ENCODE results near the gene PRDX5.

Gene PRDX5

DNA sequence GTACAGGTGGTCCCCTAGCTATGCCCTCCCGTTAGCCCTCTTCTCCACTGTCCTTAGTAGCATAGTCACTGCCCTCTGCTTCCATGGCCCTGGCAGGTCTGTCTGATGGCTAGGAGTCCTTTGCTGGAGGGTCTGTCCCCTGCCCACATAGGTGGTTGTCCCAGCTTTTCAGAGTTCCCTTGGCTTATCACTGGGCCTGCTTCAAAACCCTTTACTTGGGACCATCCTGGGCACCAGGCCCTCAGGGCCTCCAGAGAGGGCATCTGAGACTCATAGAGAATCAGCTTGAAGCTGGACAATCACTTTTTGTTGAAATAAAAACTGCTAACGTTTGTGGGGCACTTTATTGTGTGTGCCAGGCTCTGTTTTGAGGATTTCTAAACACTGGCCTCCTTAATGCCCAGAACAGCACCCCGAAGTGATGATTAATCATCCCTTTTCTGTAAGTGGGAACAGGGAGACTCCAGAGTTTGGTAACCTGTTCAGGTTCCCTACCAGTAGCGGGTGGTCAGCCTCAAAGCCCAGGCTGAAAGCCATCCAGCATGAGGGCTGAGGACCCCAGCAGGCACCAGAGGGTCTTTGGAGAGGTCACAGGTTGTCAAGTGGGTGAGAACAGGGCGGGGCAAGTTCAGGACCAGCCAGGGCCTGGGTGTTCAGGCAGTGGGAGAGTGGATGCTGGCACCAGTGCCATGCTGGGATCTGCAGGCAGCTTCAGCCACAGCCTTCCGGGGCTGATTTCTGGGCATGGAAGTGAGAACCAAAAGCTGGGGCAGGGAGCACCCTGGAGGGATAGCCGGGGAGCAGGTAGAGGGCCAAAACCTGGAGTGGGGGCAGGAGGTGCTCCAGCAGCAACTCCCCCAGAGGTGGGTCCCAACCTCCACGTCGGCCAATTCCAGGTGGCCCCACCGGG, 27.3 kb upstream of the PRDX5 start:
- no peak for DNase-seq

DNA sequence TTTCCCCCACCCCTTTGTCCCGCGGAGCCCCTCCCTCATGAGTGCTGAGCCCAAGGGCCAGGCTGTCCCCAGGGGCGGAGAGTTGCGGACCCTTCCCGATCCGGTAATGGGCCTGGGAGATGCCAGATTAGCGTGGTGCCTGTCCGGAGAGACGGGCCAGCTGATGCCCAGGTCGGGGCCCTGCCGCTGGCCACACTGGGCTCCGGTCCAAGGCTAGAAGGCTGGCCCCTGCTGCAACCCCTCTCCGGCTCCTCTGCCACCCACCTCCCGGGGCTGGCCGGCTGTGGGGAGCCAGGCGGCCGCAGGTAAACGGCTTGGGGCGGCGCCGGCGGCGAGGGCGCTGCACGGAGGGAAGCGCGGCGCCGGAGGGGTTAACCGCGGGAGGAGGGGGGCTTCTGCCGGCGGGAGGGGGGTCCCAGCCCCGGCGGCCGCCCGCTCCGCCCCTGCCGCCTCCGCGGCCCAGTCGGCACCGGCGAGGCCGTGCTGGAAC, 26.6 kb upstream of the PRDX5 start, which contains the start of gene KCNK4:
TSS of gene KCNK4 (plus strand) at position 41 of the 490 bp plus-strand sequence. CDS start 1,717 bp downstream, outside the sequence.
- no peak for DNase-seq

DNA sequence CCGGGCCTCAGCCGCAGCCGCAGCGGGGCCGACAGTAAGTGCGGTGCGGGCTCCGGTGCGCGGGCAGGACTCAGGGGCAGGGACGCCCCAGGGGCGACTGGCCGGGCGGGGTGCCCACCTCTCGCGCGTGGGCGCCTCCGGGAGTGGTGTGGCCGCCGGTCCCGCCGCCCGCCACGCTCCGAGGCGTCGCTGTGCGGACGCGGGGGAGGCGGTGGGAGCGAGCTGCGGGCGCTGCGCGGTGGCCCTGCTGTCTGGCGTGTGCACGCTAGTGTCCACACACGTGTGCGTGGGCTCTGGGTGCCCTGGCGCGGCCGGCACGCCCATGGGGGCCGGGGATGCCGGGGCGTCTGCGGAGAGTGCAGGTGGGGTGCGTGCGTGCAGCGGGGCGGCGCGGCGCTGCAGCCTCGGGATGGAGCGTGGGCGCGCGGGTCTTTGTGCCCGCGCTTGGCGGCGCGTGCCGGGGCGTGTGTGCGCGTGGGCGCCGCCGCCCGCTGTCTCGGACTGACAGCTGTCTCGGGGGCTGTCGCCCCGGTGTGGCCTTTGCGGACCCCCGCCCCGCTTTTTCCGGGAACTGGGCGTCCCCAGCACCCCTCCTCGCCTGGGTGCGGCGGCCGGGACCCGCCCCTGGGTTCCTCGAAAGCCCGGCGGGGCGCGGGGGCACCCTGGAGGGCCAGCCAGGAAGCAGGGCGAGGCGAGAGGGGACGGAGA, 26.0 kb upstream of the PRDX5 start:
- DNase-seq, result no peak

DNA sequence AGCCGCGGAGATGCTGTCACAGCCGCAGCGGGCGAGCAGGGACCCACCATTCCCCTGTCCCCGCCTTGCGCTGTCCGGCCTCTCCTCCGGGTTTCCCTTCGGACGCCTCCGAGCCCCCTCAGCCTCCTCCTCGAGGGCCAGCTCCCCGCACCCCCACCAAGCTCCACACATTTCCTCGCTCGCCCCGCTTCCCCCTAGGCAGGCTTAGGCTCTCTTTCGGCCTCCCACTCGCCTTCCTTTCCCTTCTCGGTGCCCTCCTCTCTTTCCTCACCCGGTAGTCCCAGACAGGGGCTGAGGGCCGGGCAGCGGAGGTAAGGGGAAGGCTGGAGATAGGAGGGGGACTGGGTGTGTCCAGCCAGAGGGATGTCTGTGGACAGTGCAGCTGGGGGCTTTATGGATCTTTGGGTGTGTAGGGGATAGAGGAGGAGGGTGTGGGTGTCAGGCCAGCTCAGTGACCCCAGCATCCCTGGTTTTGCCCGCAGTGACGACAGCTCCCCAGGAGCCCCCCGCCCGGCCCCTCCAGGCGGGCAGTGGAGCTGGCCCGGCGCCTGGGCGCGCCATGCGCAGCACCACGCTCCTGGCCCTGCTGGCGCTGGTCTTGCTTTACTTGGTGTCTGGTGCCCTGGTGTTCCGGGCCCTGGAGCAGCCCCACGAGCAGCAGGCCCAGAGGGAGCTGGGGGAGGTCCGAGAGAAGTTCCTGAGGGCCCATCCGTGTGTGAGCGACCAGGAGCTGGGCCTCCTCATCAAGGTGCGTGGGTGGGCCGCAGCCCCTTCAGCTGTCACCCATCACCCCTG, 25.3 kb upstream of the PRDX5 start:
- DNase-seq, result no peak

DNA sequence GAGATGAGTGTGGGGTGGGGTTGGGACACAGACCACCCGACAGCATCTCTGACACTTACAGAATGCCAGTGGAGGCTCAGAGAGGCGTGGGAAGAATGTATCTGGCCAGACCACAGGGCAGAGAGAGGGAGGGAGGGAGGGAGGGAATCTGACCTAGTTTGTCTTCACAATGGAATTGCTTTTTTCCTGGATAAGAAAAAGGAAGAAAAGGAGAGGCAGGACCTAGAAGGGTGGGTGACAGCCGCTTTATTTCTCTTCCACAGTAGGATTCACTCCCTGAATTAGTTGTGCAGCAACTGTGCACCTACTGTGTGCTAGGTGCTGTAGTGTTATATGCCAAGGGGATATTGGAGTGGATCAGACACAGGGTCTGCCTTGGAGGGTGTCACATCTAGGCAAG, 23.1 kb upstream of the PRDX5 start:
- DNase-seq, result no peak

DNA sequence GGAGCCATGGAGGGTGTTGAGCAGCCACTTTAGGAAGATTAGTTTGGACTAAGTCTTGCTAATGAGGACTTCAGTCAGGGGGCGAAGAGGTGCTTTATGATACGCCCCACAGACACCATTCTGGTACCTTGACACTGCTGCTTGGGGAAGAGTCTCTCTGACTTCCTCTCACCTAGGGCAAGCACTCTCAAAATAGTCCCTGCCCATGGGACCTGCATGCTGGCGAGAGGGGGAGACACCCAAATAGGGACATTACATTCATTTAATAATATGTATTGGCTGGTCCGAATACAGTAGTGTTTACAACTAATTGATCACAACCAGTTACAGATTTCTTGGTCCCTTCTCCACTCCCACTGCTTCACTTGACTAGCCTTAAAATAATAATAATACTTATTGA, 22.2 kb upstream of the PRDX5 start:
- DNase-seq, result no peak

DNA sequence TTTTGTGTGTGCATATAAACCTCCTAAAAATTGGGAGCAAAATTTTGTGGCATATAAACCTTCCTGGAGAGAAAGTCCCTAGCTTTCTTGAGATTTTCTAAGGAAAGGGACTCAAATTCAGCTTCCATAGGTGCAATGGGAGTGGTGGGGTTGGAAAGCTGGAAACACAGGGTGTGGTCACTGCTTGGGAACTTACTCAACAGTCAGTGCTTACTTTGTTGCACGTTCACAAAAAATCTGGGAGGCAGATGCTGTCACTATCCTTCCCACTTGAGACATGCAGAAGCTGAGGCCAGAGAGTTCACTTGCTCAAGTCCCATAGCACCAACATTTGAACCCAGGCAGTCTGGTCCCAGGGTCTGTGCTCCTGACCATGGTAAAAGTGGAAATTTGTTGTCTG, 21.7 kb upstream of the PRDX5 start:
- DNase-seq, result no peak

DNA sequence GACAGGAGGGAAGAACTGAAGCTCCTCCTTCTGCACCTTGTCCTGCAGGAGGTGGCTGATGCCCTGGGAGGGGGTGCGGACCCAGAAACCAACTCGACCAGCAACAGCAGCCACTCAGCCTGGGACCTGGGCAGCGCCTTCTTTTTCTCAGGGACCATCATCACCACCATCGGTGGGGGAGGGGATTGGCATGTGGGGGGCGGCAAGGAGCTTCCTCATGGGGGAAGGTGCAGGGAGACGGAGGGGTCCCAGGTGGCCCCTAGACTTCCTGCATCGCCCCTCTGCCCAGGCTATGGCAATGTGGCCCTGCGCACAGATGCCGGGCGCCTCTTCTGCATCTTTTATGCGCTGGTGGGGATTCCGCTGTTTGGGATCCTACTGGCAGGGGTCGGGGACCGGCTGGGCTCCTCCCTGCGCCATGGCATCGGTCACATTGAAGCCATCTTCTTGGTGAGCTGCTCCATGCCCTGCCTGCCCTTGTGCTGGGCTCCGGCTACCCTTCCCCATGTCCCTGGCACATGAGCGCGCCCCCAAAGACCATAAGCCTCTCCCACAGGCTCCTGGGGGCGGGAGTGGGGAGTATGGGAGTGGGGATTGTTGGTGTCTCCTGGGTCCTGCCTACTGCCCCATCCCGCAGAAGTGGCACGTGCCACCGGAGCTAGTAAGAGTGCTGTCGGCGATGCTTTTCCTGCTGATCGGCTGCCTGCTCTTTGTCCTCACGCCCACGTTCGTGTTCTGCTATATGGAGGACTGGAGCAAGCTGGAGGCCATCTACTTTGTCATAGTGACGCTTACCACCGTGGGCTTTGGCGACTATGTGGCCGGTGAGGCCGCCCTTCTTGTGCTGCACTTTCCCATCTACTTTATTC, 20.9 kb upstream of the PRDX5 start:
- no peak for DNase-seq

DNA sequence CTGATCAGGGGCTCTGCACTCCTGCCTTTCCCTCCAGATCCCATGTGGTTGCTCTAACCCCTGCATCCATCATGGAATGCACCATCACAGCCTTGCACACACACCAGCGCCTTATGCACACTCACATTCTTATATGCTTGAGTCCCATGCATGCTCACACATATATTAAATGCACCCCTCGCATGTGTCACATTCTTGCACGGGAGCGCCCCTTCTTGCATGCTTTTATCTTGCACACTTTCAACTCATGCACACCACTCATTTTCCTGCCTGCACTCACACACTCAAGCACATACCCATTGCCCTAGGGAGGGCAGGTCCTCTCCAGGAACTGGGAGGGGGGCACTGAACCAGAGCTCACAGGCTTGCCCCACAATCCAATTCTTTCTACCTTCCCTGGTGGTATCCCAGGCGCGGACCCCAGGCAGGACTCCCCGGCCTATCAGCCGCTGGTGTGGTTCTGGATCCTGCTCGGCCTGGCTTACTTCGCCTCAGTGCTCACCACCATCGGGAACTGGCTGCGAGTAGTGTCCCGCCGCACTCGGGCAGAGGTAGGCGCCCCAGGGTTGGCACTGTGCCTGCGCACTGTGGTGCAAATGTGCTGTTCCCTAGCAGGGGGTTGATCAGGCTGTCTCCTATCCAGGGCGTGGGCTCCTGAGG, 20.1 kb upstream of the PRDX5 start:
- DNase-seq, result no peak

DNA sequence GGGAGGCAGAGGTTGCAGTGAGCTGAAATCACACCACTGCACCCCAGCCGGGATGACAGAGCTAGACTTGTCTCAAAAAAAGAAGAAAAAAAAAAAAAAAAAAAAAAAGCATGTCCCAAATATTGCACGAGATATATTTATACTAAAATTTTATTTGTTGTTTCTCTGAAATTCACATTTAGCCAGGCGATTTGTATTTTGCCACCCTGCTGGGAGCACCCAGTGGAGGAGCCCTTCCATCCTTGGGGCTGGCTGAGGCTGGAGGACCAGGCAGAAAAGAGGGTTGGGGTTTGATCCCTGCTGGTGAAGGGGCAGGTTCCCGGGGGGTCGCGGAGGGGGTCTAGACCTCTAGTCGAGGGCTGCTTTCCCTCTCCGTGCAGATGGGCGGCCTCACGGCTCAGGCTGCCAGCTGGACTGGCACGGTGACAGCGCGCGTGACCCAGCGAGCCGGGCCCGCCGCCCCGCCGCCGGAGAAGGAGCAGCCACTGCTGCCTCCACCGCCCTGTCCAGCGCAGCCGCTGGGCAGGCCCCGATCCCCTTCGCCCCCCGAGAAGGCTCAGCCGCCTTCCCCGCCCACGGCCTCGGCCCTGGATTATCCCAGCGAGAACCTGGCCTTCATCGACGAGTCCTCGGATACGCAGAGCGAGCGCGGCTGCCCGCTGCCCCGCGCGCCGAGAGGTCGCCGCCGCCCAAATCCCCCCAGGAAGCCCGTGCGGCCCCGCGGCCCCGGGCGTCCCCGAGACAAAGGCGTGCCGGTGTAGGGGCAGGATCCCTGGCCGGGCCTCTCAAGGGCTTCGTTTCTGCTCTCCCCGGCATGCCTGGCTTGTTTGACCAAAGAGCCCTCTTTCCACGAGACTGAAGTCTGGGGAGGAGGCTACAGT, 18.7 kb upstream of the PRDX5 start:
- DNase-seq, result no peak

DNA sequence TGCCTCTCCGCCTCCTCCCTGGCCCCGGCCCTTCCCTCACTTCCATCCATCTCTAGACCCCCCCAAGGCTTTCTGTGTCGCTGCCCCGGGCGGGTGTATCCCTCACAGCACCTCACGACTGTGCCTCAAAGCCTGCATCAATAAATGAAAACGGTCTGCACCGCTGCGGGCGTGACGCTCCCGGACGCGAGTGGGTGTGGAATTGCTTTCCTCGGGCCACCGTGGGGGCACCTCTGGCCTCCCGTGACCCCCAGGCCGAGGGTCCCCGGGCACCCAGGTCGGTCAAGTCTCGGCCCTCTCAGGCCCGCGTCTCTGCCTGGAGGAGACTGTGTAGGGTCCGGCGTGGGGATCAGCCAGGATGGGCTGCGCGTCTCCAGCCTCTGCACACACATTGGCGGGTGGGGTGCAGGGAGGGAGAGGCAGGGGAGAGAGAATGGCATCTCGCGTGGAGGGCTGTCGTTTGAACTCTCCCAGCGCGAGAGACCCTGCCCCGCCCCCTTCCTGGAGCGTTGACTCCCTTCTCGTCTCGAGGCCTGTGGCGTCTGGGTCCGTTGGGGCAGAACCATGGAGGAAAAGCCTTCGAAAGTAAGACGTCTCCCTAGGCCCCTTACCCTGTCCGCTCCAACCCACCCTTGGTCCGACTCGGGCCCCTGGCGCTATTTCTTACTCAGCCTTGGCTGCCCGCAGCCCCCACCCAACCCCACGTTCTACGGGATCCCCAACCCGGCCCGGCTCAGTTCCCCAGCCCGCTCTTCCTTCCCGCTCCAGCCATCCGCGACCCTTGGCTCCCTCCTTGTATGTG, 17.9 kb upstream of the PRDX5 start, which contains the start of gene CATSPERZ:
TSS of gene CATSPERZ (plus strand) at position 512 of the 802 bp plus-strand sequence. CDS start at position 565, 53 bp downstream.
- DNase-seq, result no peak

DNA sequence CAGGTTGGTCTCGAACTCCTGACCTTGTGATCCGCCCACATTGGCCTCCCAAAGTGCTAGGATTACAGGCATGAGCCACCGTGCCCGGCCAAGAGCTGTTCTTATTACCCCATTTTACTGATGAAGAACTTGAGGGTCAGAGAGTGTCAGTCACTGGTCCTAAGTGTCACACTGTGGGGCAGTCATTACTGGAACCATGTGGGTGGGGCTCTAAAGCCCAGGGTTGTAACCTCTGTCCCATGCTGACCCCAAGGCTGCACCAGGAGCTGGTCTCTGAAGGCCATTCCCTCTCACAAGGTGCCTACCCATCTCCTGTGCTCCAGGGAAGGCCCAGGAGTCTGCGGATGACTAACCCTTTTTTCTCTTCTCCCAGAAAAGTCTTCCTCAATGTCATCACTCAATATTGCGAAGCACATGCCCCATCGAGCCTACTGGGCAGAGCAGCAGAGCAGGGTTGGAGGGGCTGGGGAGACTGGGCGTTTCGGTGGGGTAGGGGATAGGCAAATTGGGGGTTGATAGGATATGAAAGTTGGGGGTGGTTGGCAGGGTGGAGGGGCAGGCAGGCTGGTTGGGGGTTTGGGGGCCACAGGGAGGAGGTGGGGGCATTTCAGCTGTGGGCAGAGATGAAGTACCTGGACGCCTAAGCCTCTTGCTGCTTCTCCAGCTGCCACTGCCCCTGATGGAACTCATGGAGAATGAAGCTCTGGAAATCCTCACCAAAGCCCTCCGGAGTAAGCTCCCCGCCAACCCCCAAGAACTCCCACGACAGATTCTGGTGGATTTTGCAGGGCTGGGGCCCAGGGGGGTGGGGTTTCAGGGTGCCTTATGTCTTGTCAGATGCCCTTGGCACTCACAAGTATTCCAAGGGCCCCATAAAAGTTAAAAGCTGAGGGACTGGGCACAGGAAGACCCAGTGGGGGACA, 14.6 kb upstream of the PRDX5 start:
- DNase-seq, result no peak

DNA sequence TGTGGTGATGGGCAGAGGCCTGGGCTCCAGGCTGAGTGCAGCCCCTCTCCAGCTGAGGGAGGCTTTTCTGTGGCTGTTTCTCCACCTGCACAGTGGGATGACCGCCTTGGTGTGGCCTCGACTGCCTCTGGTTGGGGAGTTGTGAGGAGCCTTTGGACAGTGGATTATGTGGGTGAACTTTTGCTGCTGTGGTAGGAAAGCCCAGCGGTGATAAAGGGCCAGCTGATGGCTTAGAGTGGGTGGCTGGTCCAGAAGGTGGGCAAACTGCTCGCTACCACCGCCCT, 13.9 kb upstream of the PRDX5 start:
- DNase-seq, result no peak

DNA sequence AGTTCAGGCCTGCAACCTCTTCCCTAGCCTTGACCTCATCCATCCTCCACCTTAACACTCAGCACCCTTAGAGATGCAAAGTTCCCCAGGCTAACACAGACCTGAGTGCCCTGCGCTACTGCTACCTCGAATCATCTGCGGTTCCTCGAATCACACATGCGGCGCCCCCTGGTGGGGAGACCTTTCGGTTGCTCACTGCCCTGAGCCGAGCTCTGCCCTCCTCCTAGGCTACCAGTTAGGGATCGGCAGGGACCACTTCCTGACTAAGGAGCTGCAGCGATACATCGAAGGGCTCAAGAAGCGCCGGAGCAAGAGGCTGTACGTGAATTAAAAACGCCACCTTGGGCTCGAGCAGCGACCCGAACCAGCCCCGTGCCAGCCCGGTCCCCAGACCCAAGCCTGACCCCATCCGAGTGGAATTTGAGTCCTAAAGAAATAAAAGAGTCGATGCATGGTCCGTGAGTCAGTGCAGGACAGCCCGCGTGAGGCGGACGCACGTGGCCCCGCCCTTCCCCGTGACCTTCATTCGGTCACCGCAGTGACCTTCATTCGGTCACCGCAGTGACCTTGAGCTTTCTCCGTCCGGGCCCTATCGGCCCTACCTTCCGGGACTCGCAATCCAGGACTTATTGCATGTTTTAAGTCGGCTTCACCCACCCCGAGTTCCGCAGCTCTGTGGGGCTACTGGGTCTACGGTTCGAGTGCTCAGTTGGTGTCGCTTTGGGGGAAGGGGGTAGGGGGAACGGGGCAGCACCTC, 13.4 kb upstream of the PRDX5 start:
- peak; percentile 84 to 93 (median 88) for DNase-seq

DNA sequence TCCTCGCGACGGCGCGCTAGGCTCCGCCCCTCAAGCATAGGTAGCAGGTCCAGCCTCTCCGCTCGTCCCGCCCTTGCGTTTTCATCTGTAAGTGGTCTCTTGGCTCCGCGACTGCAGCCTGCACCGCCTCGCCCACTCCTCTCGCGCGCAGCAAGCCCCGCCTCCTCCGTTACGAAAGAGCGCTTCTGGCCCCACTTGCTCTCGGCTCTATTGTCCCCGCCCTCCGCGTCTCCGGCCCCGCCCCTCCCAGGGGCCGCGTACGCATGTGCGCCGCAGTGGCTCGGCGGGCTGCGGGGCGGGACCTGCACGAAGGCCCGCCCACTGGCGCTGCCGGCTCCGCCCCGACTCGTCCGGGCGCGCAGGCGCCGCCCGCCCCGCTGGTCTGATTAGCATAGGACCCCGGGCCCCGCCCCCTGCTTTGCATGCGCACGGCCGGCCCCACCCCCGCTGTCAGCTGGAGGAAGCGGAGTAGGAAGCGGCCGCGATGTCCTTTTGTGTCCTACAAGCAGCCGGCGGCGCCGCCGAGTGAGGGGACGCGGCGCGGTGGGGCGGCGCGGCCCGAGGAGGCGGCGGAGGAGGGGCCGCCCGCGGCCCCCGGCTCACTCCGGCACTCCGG, 12.7 kb upstream of the PRDX5 start, which contains the start of gene ESRRA:
TSS of gene ESRRA (plus strand) at position 450 of the 616 bp plus-strand sequence. CDS start 1,656 bp downstream, outside the sequence.
- peak; percentile 99 for DNase-seq

DNA sequence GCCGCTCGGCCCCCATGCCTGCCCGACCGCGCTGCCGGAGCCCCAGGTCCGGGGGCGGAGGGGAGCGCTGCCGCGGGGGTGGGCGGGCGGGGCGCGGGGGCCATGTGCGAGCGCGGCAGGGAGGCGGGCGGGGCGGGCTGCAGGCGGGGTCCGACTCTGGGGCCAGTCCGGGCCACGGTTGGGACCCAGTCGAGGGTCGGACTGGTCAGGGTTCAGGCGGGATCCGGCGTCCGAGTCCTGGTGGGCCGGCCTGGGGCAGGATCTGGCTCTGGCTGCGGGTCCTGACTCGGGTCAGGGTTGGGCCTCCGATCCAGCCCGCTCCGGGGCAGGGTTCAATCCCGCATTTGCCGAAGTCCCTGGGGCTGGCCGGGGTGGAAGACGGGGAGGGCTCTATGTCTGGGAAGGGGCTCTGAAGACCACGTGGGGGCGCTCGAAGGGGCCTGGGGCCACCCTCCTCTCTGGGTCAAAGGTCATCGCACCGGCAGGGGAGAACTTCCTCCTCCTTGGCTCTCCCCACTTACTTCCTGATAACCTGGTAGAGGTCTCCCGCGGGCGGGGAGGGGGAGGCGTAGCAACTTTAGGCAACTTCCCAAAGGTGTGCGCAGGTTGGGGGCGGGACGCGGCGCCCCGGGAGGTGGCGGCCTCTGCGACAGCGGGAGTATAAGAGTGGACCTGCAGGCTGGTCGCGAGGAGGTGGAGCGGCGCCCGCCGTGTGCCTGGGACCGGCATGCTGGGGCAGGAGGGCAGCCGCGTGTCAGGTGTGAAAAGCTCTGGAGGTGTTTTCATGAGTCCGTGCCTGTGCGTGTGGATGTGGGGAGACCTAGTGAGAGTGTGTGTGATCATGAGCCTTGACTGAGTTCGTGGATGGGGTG, 12.0 kb upstream of the PRDX5 start:
- peak in 3 of 4 experiments; percentile 42 to 56 (median 48) for DNase-seq

Measured in activated CD4-positive, CD25-positive, alpha-beta regulatory T cell (primary cell).